Daoy (cell line): ENCODE measurements around the gene PSMD1. TPM values are rescaled to one million over a fixed set of nuclear protein-coding genes. Genes with fewer than 3 reads are reported as not detected.
"Not testable (repeated sequence)": the region's sequence is repeated elsewhere in the genome, so short reads cannot be mapped to it uniquely, and the experiment has no call there.

Experiments used
- DNase-seq: peaks from one replicate; pipeline ENCODE4 v3.0.0-alpha.2; 2015; ENCODE audit warnings: low read depth
- total RNA-seq: library from RNA; depleted of rRNA; stranded (reverse); fragments of >200 nt; shearing (Covaris generic); gene quantifications from 2 replicates; pipeline ENCODE4 v1.2.3, GENCODE V29; 2014

Gene PSMD1
- total RNA-seq, 1 experiment from 2014 or later = 180 TPM

DNA sequence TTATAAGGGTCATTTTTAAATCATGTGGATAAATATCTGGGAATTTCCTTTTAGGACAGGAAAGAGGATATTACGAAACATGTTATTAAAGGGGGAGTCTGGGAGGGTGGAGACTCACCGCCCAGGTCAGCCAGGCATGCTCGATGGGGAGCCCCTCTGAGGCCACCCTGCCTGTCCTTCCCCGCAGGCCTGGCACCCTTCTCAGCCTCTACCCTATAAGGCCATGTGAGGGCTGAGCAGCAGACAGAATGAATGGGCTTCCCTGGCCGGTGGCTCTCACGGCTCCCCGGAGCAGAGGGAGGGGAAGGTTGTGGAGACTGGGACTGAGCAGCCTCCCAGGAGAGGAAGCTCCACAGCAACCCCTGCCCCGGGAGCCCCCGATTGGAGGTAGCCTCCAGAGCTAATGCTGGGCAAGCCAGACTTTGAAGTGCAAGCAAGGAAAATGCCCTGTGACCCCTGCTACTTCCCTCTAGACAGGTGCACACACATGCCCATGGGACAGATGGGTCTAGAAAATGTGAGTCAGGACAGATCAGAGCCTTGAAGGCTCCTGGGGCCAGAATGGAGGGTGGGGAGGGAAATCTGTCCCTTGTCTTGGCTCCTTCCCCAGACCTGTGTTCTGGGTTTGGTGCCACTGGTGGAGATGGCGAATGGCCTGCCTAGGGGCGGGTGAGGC, 128.5 kb downstream of the PSMD1 start:
- no peak for DNase-seq

DNA sequence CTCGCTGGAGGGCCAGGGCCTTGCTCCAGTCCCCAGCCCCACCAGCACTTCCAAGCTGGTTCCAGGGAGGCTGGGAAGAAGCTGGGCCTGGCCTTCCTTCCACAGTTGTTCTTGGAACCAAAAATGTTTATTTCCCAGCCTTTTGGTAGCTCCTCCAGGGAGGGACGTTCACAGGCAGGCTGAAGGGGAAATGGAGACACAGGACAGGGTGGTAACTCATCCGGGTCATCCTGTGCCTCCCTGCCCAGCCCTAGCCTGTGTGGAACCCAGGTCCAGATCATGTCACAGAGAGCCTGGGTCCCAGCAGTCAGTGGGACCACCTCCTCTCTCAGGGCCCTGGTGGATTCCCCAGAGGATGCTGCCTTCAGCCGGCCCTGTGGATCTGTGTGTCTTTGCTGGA, 129.2 kb downstream of the PSMD1 start:
- DNase-seq = no peak

DNA sequence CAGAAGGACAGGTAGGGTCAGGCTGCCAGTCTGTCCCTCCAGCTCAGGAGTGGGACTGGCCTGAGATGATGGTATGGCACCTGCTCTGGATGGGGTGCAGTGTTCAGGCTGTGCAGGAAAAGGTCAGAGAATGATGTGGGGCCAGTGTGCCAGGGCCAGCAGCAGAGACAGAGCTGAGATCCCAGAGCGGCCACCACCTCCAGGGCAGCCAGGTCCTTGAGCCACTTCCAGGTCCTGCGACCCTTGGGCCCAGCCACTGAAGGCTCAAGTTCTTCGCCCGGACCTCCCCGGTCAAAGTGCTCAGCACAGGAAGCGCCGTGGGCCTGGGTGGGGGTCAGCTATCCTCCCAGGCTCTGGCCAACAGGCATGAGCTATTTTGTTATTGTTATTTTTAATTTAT, 129.7 kb downstream of the PSMD1 start:
- no peak for DNase-seq

DNA sequence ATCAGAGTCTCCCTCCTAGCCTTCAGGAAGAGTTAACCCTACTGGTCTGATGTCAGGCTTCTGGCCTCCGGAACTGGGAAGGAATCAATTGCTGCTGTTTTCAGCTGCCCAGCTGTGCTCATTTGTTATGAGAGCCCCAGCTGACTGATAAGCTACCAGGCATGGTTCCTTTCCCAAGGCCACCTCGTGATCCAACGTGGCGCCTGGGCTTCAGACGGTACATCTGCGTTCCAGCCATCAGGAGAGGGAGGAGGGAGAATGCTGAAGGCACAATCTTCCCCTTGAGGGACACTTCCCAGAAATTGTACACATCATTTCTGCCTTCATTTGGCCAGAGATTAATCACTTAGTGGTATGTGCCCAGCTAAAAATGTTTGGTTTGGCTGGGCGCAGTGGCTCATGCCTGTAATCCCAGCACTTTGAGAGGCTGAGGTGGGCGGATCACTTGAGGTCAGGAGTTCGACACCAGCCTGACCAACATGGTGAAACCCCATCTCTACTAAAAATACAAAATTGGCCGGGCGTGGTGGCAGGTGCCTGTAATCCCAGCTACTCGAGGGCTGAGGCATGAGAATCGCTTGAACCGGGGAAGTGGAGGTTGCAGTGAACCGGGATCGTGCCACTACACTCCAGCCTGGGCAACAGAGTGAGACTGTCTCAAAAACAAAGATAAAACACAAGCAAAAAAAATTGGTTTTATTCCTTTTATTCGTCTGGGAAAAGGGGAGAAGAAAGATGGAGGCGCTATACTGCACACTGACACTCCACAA, 131.3 kb downstream of the PSMD1 start:
- DNase-seq = peak; percentile 34

DNA sequence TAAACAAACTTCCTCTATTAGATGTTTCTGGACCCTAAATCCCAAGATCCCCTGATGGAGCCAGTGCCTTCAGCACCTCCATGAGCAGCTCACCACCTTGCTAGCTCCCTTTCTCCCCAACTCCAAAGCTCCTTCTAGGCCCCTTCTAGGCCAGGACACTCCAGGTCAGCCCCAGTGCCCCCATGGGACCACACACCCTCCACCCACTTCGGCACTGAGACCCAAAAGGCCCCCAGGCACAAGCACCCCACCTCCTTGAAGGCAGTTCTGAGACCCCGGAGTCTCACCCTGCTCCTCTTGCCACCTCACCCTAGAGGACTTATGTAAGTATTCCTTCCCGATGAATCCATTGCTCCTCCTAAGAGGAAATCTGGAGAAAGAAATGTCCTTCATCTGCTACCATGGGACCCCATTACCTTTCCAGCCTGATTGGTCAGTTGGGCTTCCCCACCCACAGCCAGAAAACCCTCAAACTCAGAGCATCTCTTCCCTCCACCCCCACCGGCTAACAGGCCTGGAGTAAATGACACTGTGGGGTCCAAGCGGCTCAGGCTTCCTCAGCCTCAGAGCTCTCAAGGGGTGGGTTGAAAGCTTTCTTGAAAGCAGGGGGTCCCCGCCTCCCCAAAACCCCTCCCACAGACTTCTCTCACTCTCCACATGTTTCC, 132.0 kb downstream of the PSMD1 start:
- DNase-seq = no peak

- DNase-seq = no peak
These were observed 132.5 kb downstream of the PSMD1 start for GRCh38 chr2:231189171-231189530.

GRCh38 chr2:231189571-231190495, 133.2 kb downstream of the PSMD1 start:
- DNase-seq = peak; percentile 17

- DNase-seq = peak; percentile 54
These were observed 134.0 kb downstream of the PSMD1 start for GRCh38 chr2:231190531-231191197.

DNA sequence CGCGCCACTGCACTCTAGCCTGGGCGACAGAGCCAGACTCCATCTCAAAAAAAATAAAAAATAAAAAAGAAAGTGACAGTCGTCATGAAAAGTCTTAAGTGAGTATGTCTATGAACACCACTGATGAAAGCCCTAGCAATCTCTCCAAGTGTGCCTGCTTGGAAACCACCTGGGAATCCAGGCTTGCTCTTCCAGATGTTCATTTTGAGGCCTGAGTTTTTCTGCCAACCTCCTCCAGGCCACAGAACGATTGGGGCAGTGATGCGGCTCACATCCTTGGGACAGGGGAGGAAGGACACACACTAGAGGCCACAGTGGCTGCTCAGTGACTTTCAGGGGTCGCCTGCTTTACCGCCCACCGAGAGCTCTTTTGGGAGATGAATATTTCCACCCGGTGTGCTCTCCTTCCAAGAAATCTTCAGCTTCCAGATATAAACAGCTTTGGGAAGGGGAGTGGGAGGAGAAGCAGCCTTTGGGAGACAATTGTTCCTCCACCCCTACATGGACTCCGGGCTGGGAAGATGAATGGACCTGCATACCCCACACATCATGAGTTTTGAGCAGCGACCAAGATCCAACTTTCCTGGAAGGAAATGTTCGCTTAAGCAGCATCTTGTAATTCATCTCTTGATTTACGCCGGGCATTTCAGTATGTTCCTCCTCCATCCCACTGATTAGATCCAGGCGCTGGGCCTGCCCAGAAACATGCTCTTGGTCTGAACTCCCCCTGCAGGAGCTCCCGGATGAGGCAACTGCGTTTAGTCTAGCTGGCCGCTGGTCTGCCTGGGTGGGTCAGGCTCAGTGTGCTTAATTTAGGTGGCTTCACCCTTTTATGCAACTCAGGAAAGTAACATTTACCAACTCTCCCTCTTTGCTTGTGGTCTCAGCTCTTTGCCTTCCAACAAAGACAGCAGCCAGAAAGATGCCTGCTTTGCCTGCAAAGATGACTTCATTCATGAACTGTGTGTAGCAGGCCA, 135.5 kb downstream of the PSMD1 start:
- DNase-seq = peak; percentile 49

DNA sequence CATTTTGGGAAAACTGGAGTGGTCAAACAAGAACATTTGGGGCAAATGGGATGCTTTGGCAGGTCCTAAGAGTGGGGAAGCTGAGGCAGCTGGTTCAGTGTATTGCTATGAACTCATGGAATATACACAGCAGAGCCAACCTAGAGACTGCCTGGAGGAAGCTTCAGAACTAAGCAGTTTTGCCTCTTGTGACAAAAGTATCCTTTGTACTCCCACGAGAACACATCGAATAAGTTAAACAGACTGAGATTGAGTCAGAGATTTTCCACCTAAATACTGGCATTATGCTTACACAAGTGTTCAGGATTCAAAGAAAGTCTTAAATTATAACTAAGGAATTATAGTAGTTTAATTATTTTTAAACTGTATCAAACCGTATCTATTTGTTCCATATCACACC, 136.5 kb downstream of the PSMD1 start:
- no peak for DNase-seq

- no peak for DNase-seq
These were observed 139.9 kb downstream of the PSMD1 start for GRCh38 chr2:231196592-231196991.

DNA sequence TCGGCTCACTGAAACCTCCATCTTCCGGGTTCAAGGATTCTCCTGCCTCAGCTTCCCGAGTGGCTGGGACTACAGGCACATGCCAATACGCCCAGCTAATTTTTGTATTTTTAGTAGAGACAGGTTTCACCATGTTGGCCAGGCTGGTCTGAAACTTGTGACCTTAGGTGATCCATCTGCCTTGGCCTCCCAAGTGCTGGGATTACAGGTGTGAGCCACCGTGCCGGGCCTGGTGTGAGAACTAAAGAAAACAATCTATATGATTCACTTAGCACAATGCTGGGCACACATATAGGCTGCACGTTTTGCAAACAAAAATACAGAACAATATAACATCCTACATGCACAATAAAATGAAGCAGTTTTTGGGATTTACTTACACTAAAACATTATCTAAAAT, 140.5 kb downstream of the PSMD1 start:
- DNase-seq = not testable (repeated sequence)

- no peak for DNase-seq
These were observed 141.1 kb downstream of the PSMD1 start for GRCh38 chr2:231197706-231198290.

- DNase-seq = peak; percentile 87
These were observed 141.9 kb downstream of the PSMD1 start, which contains the start of gene ARMC9 for GRCh38 chr2:231198291-231199173. Gene ARMC9, plus strand, starts transcription at chr2:231198631. Its CDS starts 7,608 bp downstream, at chr2:231206239.

- DNase-seq = peak; percentile 62
These were observed 142.6 kb downstream of the PSMD1 start for GRCh38 chr2:231199219-231199618.

- DNase-seq = peak; percentile 79
These were observed 144.3 kb downstream of the PSMD1 start for GRCh38 chr2:231200805-231201474.

DNA sequence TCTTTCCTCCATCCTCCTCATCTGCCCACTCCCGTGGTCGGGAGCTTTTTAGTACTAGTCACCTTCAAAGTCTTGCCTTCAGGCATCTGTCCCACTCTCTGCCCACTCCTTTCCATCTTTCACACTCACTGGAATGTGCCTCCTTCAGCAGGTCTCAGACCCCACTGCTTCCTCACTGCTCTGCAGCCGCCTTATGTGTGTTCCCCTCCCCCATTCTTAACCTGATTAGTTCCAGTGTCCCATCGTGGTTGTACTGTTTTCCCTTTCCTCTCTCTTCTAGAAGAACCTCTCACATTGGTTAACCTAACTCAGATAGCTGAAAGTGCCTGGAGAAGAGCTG, 144.8 kb downstream of the PSMD1 start:
- no peak for DNase-seq

DNA sequence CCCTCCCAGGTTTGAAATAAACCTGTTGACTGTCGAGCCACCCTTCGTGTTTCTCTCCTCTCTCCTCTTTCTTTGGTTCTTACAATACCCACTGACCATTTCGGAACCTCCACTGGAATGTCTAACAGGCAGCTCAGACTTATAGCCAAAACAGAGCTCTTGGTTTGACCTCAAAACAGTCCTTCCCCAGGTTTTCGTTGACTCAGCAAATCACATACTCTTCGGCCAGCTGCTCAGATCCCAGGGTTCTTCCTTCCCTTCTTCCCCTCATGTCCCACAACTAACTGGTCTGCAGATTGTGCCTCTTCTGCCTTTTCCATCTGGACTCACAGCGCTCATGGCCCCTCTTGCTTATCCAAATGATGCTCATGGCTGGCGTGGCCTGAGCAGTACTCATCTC, 146.4 kb downstream of the PSMD1 start:
- DNase-seq = no peak
